CD4-positive, alpha-beta T cell treated with Interleukin-12 subunit alpha and Interleukin-12 subunit beta, for 1 hour (primary cell): Measurements from ENCODE around the gene TMEM232.
"Not testable (repeated sequence)": the region's sequence is repeated elsewhere in the genome, so short reads cannot be mapped to it uniquely, and the experiment has no call there.

Source experiments
- DNase-seq: peaks from one replicate; pipeline ENCODE4 v3.0.0-alpha.2; 2020

TMEM232 gene

GRCh38 chr5:110618941-110619340 is 107.5 kb downstream of the TMEM232 start:
- no peak for DNase-seq

DNA sequence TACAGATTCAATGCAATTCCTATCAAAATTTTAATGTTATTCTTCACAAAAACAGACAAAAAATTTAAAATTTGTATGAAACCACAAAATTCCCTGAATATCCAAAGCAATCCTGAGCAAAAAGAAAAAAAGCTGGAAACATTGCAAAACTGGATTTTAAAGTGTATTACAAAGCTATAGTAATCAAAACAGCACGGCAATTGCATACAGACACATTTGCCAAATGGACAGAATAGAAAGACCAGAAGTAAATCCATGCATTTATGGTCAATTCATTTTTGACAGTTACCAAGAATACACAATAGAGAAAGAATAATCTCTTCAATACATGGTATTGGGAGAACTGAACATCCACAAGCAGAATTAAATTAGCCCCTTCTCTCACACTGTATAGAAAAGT is 110.5 kb downstream of the TMEM232 start:
- no peak for DNase-seq

DNA sequence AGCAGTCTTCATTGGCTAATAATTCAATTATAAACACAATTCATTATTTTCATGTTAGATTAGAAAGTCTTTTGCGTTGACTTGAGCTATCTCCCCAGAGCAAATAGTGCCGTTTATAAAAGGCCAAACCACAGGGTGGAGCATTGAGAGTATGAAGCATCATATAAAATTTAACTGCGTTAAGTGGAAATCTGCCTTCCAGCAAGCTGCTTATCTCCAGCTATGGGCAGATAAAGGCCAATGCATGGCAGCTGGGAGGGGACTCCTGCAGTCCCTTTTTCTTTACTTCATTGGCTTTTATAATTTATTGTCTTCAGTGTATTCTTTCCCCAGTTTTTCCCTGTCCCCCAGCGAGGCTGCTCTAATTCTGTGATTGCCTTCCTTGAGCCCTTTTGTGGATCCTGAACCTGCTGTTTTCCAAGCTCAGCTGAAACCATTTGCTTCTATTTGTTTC is 113.7 kb downstream of the TMEM232 start:
- DNase-seq = no peak

DNA sequence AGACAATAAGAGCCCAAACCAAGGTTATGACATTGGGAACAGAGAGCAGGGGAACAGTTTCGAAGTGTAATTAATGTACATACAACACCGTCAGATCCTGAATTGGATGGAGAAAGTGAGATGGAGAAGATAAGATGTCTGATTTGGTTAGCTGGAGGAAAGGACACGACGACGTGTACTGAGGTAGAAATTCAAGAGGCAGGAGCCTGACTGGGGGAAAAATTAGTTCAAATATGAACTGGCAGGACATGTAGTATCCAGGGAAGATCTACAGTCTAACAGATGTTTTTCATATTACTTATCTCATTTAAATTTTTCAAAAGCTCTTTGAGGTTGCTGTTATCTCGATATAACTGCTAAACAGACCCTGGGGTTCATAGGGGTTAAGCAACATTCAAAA is 114.7 kb downstream of the TMEM232 start:
- DNase-seq = no peak

DNA sequence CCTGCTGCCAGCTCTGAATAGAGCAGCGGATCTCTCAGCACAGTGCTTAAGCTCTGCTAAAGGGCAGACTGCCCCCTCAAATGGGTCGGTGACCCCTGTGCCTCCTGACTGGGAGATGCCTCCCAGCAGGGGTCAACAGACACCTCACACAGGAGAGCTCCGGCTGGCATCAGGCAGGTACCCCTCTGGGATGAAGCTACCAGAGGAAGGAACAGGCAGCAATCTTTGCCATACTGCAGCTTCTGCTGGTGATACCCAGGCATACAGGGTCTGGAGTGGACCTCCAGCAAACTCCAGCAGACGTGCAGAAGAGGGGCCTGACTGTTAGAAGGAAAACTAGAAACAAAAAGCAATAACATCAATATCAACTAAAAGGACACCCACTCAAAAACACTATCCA is 131.6 kb downstream of the TMEM232 start:
- no peak for DNase-seq

DNA sequence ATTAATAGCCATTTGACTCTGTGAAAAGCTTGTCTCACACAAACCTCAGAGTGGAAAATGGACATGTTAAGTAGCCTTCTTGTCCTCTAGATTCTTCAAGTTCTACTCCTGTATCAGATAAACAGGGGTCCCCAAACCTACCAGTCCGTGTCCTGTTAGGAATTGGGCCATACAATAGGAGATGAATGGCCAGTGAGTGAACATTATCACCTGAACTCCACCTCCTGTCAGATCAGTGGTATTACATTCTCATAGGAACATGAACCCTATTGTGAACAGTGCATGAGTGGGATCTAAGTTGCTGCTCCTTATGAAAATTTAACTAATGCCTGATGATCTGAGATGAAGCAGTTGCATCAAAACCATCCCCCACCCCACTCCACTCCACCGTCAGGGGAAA is 136.3 kb downstream of the TMEM232 start:
- DNase-seq = no peak

- DNase-seq = no peak
Measured at GRCh38 chr5:110588286-110588980, 138.0 kb downstream of the TMEM232 start.

- DNase-seq = no peak
Measured at GRCh38 chr5:110580625-110581024, 145.8 kb downstream of the TMEM232 start.

GRCh38 chr5:110572729-110573128 is 153.7 kb downstream of the TMEM232 start:
- DNase-seq = no peak

DNA sequence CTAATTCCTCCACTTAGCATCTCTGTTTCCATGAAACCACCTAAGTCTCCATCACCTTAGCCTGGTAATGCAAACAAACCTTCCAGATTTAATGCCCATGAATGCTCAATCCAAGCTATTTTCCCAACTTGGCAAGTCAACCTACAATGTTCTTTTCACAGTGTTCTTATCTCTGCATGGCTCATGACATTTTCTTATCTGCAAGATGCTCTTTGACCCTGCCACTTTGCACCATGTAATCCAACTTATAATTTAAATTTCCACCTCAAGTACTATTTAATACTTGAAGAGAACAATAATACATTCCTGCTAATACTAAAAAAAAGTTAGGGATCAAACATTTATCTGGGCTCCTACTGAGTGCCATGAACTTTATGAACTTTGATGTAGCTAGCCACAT is 164.3 kb downstream of the TMEM232 start:
- DNase-seq = no peak

DNA sequence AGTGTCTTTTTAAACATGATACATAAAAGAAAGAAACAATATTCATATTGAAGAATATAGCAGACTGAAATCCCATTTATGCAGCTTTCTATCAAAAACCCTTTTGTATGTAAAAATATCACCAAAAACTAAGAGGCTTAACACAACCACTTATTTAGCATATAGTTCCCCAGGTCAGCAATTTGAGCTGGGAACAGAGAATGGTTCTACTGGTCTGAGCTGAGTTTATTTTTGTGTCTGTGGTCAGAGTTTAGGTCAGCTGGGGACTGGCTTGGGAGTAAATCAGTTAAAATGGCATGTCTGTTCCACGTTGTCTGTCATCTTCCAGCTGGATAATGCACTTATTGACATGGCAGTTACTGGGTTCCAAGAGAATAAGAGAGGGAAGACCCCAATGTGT is 165.0 kb downstream of the TMEM232 start:
- DNase-seq = no peak

- no peak for DNase-seq
Measured at GRCh38 chr5:110549301-110549700, 177.2 kb downstream of the TMEM232 start.

DNA sequence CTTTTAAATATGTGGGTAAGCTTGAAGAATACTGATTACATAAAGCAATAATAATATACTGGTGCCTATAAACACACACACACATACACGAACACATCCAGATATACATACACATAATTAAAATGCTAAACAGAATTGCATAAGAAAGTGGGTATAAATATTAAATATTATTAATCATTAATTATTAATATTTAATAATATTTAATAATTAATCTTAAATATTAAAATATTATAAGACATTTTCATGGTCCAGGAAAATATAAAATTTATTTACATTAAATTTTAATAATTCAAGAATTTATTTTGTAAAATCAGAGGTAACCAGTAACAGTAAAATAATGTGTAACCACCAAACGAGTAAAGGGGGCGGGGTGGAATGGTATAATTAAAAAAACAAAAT is 178.3 kb downstream of the TMEM232 start:
- DNase-seq = no peak

- DNase-seq = no peak
Measured at GRCh38 chr5:110547495-110547894, 179.0 kb downstream of the TMEM232 start.

GRCh38 chr5:110545716-110546115 is 180.8 kb downstream of the TMEM232 start:
- no peak for DNase-seq

DNA sequence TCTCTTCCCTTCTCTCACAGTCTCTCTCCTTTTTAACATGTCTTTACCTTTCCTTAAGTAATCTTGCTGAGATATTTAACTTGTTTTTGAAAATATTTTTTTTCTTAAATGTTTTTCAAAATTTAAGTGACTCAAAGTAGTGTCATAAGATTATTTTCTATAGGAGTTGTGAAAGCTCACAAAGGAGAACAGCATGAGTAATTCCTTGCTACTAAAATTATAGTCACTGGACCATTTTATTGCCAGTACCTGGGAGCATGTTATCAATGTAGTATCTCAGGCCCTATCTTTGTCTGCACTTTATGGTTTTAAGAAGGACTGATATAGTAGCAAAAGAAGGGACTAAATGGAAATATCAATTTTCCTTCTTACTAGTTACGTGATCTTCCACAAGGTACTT is 181.9 kb downstream of the TMEM232 start:
- DNase-seq = no peak

- no peak for DNase-seq
Measured at GRCh38 chr5:110542949-110543348, 183.5 kb downstream of the TMEM232 start.

GRCh38 chr5:110536120-110537115 is 190.1 kb downstream of the TMEM232 start:
- no peak for DNase-seq

GRCh38 chr5:110535146-110535545 is 191.3 kb downstream of the TMEM232 start:
- not testable (repeated sequence) for DNase-seq

DNA sequence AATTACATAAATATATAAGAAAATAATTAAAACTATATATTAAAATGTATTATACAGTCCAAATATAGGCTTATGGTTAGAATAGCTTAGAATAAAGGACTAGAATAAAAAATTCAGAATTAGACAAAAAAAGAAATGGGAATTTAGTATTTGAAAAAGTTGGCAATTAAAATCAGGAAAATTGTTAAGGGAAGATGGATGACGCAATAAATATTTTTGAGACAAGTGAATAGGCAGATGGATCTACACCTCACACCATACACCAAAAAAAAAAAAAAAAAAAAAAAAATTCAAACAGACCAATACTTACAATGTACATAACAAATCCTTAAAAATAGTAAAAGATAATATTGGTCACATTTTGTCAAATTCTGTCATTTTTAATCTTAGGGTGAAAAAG is 200.7 kb downstream of the TMEM232 start:
- DNase-seq = no peak

DNA sequence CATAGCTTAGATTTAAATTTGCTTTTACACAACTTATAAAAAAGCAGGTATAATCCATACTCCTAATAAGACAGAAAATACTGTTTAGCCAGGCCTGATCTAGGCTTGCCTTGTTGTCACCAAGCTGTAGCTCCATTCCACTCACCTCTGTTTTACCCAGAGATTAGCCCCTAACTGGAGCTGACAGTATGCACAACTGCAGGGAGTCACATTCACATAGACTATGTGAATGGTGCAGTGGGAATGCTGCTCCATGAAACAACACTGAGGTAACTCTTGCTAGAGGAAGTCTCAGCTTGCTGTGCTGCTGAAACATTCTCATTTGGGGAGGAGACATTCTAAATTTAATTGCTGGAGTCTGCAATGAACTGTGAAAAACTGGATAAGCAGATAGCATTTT is 209.1 kb downstream of the TMEM232 start:
- DNase-seq = no peak

GRCh38 chr5:110514030-110514429 is 212.4 kb downstream of the TMEM232 start:
- no peak for DNase-seq

- no peak for DNase-seq
Measured at GRCh38 chr5:110512266-110512665, 214.2 kb downstream of the TMEM232 start.

DNA sequence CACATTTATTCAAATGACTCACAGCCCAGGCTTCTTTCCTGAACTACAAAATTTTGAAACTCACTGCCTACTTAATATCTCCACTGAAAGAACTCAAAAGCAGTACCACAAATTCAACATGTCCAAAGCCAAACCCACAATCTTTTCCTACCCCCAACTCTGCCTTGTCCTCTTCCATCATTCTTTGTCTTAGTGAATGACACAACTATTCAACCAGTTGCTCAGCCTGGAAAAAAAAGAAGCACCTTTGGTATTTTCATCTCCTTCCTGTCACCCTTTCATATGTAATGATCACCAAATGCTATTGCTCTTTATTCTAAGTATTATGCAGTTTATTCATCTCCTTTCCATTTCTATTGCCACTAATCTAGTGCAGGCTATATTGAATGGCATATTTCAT is 216.3 kb downstream of the TMEM232 start:
- DNase-seq = no peak
